Lower leg skin (tissue), 4 donors: ENCODE measurements around the gene PLXDC1. TPM values are rescaled to one million over a fixed set of nuclear protein-coding genes. Genes with fewer than 3 reads are reported as not detected.
"Not testable (repeated sequence)": the region's sequence is repeated elsewhere in the genome, so short reads cannot be mapped to it uniquely, and the experiment has no call there.

Experiments used
- DNase-seq, 2 donors: peaks; one replicate each; pipeline ENCODE4 v3.0.0-alpha.2; 2019; ENCODE audit warnings: low spot score in 2 of 2
- H3K4me3 ChIP-seq: fragments of 200-600 bp; sonication (generic); 2 replicates; pipeline ENCODE4 v1.5.1; 2017; ENCODE audit warnings: mild to moderate bottlenecking, low read depth; ENCODE audit not compliant: poor library complexity, severe bottlenecking
- POLR2A ChIP-seq, 2 donors: fragments of 450-650 bp; IDR thresholded peaks; one replicate each; pipeline ENCODE4 v1.6.1; 2016 to 2017; ENCODE audit warnings: antibody characterized with exemption in 2 of 2, mild to moderate bottlenecking in 1 of 2, moderate library complexity in 1 of 2
- WGBS, 2 donors: methylation state at CpG; one replicate each; pipeline ENCODE4 v1.1.5; 2018; 5-methylcytosine and 5-hydroxymethylcytosine counted together
- intact Hi-C: fragments of 100-400 bp; cut with DNase I; formaldehyde crosslinking; loops from one replicate; pipeline ENCODE4 v1.15.0; 2023; ENCODE audit warnings: low total_unique reads
- total RNA-seq, 4 donors: library from RNA; depleted of rRNA; stranded (reverse); fragments of >200 nt; gene quantifications; one replicate each; pipeline ENCODE4 v1.1.0, GENCODE V29; 2016
- TF ChIP-seq, protein P1 (sequence below), 3 donors: fragments of 450-650 bp; IDR thresholded peaks; one replicate each; pipeline ENCODE4 v1.5.1; 2016; ENCODE audit warnings: antibody characterized with exemption in 3 of 3, mild to moderate bottlenecking in 3 of 3, moderate library complexity in 2 of 3

Gene PLXDC1
- total RNA-seq, 4 donors from 2014 or later, result 2.7 to 8.1 (median 5.2) TPM

DNA sequence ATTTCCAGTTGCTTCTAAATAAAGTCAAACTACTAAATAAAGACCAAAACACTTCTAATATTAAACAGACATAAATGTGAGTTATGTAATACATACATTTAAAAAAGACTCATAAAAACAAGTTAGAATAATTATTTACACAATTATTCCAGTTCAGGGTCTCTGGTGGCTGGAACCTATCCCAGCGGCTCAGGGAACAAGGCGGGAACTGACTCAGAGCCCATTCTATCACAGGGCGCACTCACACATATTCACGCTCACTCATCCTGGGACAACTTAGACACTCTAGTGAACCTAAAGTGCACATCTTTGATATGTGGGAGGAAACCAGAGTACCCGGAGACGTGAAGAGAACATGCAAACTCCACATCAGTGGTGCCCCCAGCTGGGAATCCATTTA lies 25.0 kb downstream of the PLXDC1 start:
- no peak overlapping the region for H3K4me3 ChIP-seq
- 66 to 73% methylated on average over 6 of the region's 6 CpGs for WGBS, 2 donors
- TF ChIP-seq, protein P1, sequence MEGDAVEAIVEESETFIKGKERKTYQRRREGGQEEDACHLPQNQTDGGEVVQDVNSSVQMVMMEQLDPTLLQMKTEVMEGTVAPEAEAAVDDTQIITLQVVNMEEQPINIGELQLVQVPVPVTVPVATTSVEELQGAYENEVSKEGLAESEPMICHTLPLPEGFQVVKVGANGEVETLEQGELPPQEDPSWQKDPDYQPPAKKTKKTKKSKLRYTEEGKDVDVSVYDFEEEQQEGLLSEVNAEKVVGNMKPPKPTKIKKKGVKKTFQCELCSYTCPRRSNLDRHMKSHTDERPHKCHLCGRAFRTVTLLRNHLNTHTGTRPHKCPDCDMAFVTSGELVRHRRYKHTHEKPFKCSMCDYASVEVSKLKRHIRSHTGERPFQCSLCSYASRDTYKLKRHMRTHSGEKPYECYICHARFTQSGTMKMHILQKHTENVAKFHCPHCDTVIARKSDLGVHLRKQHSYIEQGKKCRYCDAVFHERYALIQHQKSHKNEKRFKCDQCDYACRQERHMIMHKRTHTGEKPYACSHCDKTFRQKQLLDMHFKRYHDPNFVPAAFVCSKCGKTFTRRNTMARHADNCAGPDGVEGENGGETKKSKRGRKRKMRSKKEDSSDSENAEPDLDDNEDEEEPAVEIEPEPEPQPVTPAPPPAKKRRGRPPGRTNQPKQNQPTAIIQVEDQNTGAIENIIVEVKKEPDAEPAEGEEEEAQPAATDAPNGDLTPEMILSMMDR (IDR thresholded peaks at IDR 0.05), result no peak
- TF ChIP-seq POLR2A (IDR thresholded peaks at IDR 0.05), result no peak
- intact Hi-C loops, result no loop called here
- no peak for DNase-seq

DNA sequence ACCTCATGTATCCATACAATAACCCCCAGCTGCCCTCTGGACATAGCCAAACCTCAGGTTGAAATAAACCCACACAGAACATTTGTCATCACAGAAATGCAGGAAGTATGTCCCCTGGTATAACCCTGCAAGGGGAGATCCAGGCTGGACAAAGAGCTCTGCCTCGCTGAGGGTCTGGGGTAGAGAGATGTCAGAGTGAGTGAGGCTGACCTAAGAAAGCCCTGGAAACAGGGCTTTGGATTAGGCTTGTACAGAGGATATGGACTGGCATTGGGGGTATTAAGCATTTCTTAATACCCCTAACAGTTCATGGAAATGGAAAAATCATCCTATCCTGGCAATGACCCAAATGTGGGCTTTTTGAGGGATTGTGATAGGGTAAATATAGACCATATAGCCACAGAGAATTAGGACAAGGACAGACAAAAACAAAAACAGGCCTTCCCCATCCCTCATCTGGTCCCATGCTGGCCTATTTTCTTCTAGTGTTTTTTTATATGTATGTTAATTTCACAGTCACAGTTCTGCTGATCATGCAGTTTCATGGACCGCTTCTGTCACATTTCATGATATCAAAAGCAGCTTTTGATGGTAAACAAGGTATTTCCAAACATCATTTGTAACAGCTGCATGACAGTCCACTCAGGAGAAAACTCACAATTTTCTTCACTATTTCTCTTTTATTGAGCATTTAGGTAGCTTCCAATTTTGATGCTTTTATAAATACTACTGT lies 26.1 kb downstream of the PLXDC1 start:
- TF ChIP-seq, protein P1 (IDR thresholded peaks at IDR 0.05), result no peak
- no peak for TF ChIP-seq POLR2A (IDR thresholded peaks at IDR 0.05)
- no peak for DNase-seq
- 91 to 94% methylated on average over 2 of the region's 2 CpGs for WGBS, 2 donors
- intact Hi-C loops, result no loop called here
- no peak overlapping the region for H3K4me3 ChIP-seq

DNA sequence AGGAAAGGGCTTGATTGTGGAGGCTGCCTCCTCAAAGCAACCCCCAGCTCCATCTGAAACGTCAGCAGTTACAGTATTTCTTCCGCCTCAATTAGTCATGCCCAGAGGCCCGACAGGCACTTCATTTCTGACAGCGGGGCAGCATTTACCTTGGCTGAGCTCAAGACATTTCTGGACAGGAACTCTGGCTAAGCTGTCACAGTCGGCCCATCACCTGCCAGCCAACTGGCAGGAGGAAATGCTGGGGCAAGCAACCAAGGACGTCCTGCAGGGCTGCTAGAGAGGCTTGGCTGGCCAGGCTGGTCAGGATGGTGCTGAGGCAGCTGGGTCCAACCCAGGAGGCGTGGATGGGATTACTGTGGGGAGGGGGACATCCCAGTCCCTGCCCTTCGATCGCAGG lies 27.8 kb downstream of the PLXDC1 start:
- intact Hi-C loops, result no loop called here
- WGBS, 2 donors, result 73 to 77% methylated on average over 6 to 9 of the region's 9 CpGs
- no peak overlapping the region for H3K4me3 ChIP-seq
- TF ChIP-seq, protein P1 (IDR thresholded peaks at IDR 0.05), result no peak
- no peak for TF ChIP-seq POLR2A (IDR thresholded peaks at IDR 0.05)
- DNase-seq, result no peak

DNA sequence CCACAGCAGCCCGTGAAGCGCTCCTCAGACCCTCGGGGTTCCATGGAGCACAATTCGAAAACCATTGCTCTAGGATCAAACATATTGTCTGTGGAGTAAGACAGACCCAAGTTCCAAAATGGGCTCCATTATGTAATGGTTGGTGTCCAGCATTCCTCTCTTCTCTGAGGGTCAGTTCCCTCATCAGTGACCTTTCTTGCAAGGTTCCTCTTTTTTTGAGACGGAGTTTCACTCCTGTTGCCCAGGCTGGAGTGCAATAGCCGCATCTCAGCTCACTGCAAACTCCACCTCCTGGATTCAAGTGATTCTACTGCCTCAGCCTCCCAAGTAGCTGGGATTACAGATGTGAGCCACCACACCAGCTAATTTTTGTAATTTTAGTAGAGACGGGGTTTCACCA lies 28.4 kb downstream of the PLXDC1 start:
- intact Hi-C loops, result no loop called here
- TF ChIP-seq, protein P1 (IDR thresholded peaks at IDR 0.05), result no peak
- TF ChIP-seq POLR2A (IDR thresholded peaks at IDR 0.05), result no peak
- WGBS, 2 donors, result 85 to 90% methylated on average over 7 of the region's 7 CpGs
- no peak for DNase-seq
- H3K4me3 ChIP-seq, result no peak overlapping the region

DNA sequence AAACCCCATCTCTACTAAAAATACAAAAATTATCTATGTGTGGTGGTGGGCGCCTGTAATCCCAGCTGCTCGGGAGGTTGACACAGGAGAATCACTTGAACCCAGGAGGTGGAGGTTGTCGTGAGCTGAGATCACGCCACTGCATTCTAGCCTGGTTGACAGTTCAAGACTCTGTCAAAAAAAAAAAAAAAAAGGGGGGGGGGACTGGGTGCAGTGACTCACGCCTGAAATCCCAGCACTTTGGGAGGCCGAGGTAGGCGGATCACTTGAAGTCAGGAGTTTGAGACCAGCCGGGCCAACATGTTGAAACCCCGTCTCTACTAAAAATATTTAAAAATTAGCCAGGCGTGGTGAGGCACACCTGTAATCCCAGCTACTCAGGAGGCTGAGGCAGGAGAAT lies 29.5 kb downstream of the PLXDC1 start:
- DNase-seq, result not testable (repeated sequence)

DNA sequence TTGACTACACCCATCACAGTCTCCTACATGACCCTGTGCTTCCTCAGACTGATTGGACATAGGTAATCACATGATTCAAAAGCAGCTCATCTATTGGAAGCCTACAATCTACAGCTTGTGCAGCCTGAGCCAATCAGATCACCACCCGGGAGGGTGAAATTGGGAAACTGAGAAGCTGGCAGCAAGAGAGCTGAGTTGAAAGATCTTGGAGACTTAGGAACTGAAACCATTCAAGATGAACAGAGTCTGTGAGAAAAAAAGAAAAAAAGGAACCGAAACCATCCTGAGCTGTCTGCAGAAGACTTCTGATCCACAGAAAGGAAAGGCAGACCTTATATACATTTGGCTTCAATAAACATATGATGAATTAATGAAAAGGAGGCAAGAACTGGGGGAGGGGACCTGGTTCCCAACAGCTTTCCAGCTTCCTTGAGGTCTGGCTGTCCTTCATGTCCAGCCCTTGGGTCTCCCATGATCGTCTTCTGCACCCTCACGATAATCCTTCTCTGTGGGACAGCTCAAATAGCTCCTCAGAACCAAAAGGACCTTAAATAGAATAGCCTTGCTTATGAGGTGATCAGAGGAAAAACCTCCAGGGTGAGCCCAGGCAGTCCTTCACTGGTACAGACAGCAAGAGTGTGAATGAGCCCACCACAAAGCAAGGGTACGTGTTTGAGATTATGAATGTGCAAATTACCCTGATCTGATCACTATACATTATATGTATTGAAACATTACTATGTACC lies 32.6 kb downstream of the PLXDC1 start:
- TF ChIP-seq, protein P1 (IDR thresholded peaks at IDR 0.05), result no peak
- TF ChIP-seq POLR2A (IDR thresholded peaks at IDR 0.05), result no peak
- intact Hi-C loops, result no loop called here
- no peak for DNase-seq
- 91 to 96% methylated on average over 5 of the region's 5 CpGs for WGBS, 2 donors
- no peak overlapping the region for H3K4me3 ChIP-seq

More for the DNA sequence above, 29.5 kb downstream of the PLXDC1 start:
- intact Hi-C loops, H3K4me3 ChIP-seq: not testable (repeated sequence)
- WGBS, 2 donors, result 92 to 94% methylated on average over 10 of the region's 10 CpGs
